ENCODE data around the gene DUSP1.

GRCh38 chr5:172720655-172721054 lies 50.3 kb downstream of the DUSP1 start:
- TF ChIP-seq EP300 (IDR thresholded peaks at IDR 0.05), result no peak
- no peak for TF ChIP-seq POLR2A (IDR thresholded peaks at IDR 0.05; ENCODE audit: low read depth)
- TF ChIP-seq CTCF (IDR thresholded peaks at IDR 0.05), result no peak

Data from esophagus muscularis mucosa (tissue), 4 donors.